Measurements from ENCODE around the gene NHEJ1. TPM values are rescaled to one million over a fixed set of nuclear protein-coding genes. Genes with fewer than 3 reads are reported as not detected.

Gene NHEJ1
- total and polyA plus RNA-seq, 9 of the 15 experiments (the other 6 are each of a cell fraction or from before 2014, with no cell fraction given), result 9.0 to 23.7 (median 13.9) TPM

GRCh38 chr2:219176818-219177551 lies 16.4 kb upstream of the NHEJ1 start, which contains the start of gene CNPPD1 (continued):
- TF ChIP-seq ZNF318 (IDR thresholded peaks at IDR 0.05; ENCODE audit: borderline replicate concordance in 1 of 2, low read depth in 1 of 2) (no peak), SLC30A9 (CRISPR knock-in tag; IDR thresholded peaks at IDR 0.05) (no peak), DMBX1 (CRISPR knock-in tag; IDR thresholded peaks at IDR 0.05; ENCODE audit: borderline replicate concordance) (peak; percentile 71; the same call in 1 of the 2 replicates), ARNT (IDR thresholded peaks at IDR 0.05) (no peak), ZNF165 (CRISPR knock-in tag; IDR thresholded peaks at IDR 0.05; ENCODE audit: borderline replicate concordance) (no peak), NCOA1 (IDR thresholded peaks at IDR 0.05; ENCODE audit: low read depth) (no peak), ZBTB17 (CRISPR knock-in tag; IDR thresholded peaks at IDR 0.05) (peak; percentile 68; the same call in 1 of the 2 replicates), BMI1 (IDR thresholded peaks at IDR 0.05; ENCODE audit: low read length) (no peak), SNIP1 (IDR thresholded peaks at IDR 0.05; ENCODE audit: low read depth) (no peak), ZNF23 (CRISPR knock-in tag; IDR thresholded peaks at IDR 0.05) (no peak), ZNF124 (CRISPR knock-in tag; IDR thresholded peaks at IDR 0.05) (no peak), JUN (IDR thresholded peaks at IDR 0.05; ENCODE audit: borderline replicate concordance, low read depth, low read length) (no peak), JUN (CRISPR knock-in tag; IDR thresholded peaks at IDR 0.05; ENCODE audit: borderline replicate concordance) (no peak), XRCC4 (IDR thresholded peaks at IDR 0.05; ENCODE audit: extremely low read depth, insufficient read depth, insufficient read length) (no peak), POLR3A (IDR thresholded peaks at IDR 0.05; ENCODE audit: borderline replicate concordance, extremely low read depth, insufficient read depth, insufficient read length) (no peak)
- TF ChIP-seq, protein P1, sequence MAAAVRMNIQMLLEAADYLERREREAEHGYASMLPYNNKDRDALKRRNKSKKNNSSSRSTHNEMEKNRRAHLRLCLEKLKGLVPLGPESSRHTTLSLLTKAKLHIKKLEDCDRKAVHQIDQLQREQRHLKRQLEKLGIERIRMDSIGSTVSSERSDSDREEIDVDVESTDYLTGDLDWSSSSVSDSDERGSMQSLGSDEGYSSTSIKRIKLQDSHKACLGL (CRISPR knock-in tag; IDR thresholded peaks at IDR 0.05; ENCODE audit: borderline replicate concordance, poor library complexity, severe bottlenecking), result no peak
- TF ChIP-seq, protein P2, sequence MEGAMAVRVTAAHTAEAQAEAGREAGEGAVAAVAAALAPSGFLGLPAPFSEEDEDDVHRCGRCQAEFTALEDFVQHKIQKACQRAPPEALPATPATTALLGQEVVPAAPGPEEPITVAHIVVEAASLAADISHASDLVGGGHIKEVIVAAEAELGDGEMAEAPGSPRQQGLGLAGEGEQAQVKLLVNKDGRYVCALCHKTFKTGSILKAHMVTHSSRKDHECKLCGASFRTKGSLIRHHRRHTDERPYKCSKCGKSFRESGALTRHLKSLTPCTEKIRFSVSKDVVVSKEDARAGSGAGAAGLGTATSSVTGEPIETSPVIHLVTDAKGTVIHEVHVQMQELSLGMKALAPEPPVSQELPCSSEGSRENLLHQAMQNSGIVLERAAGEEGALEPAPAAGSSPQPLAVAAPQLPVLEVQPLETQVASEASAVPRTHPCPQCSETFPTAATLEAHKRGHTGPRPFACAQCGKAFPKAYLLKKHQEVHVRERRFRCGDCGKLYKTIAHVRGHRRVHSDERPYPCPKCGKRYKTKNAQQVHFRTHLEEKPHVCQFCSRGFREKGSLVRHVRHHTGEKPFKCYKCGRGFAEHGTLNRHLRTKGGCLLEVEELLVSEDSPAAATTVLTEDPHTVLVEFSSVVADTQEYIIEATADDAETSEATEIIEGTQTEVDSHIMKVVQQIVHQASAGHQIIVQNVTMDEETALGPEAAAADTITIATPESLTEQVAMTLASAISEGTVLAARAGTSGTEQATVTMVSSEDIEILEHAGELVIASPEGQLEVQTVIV (CRISPR knock-in tag; IDR thresholded peaks at IDR 0.05; ENCODE audit: borderline replicate concordance), result no peak

All from K562 (cell line).